Smooth muscle cell of the brain vasculature (primary cell): ENCODE data around the gene CC2D1A.

Experiments used
- DNase-seq: peaks from one replicate; pipeline ENCODE4 v3.0.0-alpha.2; 2012; ENCODE audit warnings: low read depth, low spot score

The CC2D1A gene

GRCh38 chr19:13979244-13979615 is 73.2 kb downstream of the CC2D1A start:
- DNase-seq = no peak

- no peak for DNase-seq
Measured at GRCh38 chr19:13979686-13980085, 73.7 kb downstream of the CC2D1A start.

- DNase-seq = no peak
Measured at GRCh38 chr19:13980340-13980739, 74.3 kb downstream of the CC2D1A start.
